Esophagus squamous epithelium (tissue), 4 donors: ENCODE results near the gene ZC3H13.

Source experiments
- CTCF ChIP-seq, 6 experiments: fragments of 450-650 bp in 4 of 6; fragments of 200-600 bp in 2 of 6; sonication (generic) in 2 of 6; IDR thresholded peaks; one replicate each; pipeline ENCODE4 v1.5.1; 2016 to 2019; ENCODE audit warnings: antibody characterized with exemption in 6 of 6, mild to moderate bottlenecking in 4 of 6, moderate library complexity in 4 of 6
- POLR2A ChIP-seq, 4 donors: fragments of 450-650 bp; IDR thresholded peaks; one replicate each; pipeline ENCODE4 v1.6.1; 2017; ENCODE audit warnings: antibody characterized with exemption in 4 of 4, mild to moderate bottlenecking in 4 of 4, moderate library complexity in 3 of 4

GRCh38 chr13:45940061-45940460 is 112.5 kb downstream of the ZC3H13 start:
- TF ChIP-seq CTCF (IDR thresholded peaks at IDR 0.05): no peak
- no peak for TF ChIP-seq POLR2A (IDR thresholded peaks at IDR 0.05)
